Measurements from ENCODE around the gene SPTBN1. TPM values are rescaled to one million over a fixed set of nuclear protein-coding genes. Genes with fewer than 3 reads are reported as not detected.

SPTBN1 gene
- total and polyA plus RNA-seq, 2 experiments from 2014 or later = 57.7 to 187 TPM

GRCh38 chr2:54639609-54640008 is 183.5 kb downstream of the SPTBN1 start:
- Histone ChIP-seq H3F3A (ENCODE audit: insufficient read depth) (peaks cover 19% of the 10 kb centered on the region), H4K20me1 (ENCODE audit: insufficient read depth) (no peaks in the 10 kb centered on the region), H3K27me3 (replicated peaks; ENCODE audit: insufficient read depth) (no peaks in the 10 kb centered on the region), H3K9me3 (ENCODE audit: low read depth) (no peaks in the 10 kb centered on the region), H3K4me2 (ENCODE audit: unreplicated experiment) (no peak overlapping the region), H3K27ac (no peak overlapping the region), H3K79me2 (ENCODE audit: insufficient read depth) (0 out of 2 replicates have a peak, but pooled peaks cover 11% of the 10 kb centered on the region), H3K4me3 (no peak overlapping the region), H3K9me2 (ENCODE audit: insufficient read depth) (no peaks in the 10 kb centered on the region), H3K36me3 (ENCODE audit: low read depth) (peaks cover 40% of the 10 kb centered on the region), H3K4me1 (ENCODE audit: insufficient read depth) (peaks cover 15% of the 10 kb centered on the region), H2AFZ (no peak overlapping the region), H3K9ac (no peak overlapping the region)
- in situ Hi-C loops (cut with MboI) = no loop called here
- peak; percentile 46 for DNase-seq
- TF ChIP-seq EZH2 (IDR thresholded peaks at IDR 0.05; ENCODE audit: insufficient read depth, poor library complexity, severe bottlenecking) = no peak
- TF ChIP-seq EZH2phosphoT487 (IDR thresholded peaks at IDR 0.05; ENCODE audit: insufficient read depth, low read depth) = no peak
- 91 to 98% methylated on average over 4 of the region's 4 CpGs for WGBS, 2 experiments (ENCODE audit: low coverage in 1 of 2, low lambda C conversion rate in 2 of 2, missing lambda C conversion rate in 2 of 2)

GRCh38 chr2:54640834-54641540 is 184.9 kb downstream of the SPTBN1 start:
- peaks cover 1% of the 10 kb centered on the region; the same call in 1 of the 2 replicates for H3K4me1 ChIP-seq (ENCODE audit: insufficient read depth)
- H3K79me2 ChIP-seq (ENCODE audit: insufficient read depth) = 0 out of 2 replicates have a peak, but pooled peaks cover 11% of the 10 kb centered on the region
- DNase-seq = no peak
- no peaks in the 10 kb centered on the region for H3K27me3 ChIP-seq (replicated peaks; ENCODE audit: insufficient read depth)
- no peak overlapping the region for H3K27ac ChIP-seq
- WGBS, 2 experiments (ENCODE audit: low coverage in 1 of 2, low lambda C conversion rate in 2 of 2, missing lambda C conversion rate in 2 of 2) = 79 to 84% methylated on average over 8 of the region's 8 CpGs
- no peak overlapping the region for H3K9ac ChIP-seq
- H3K9me2 ChIP-seq (ENCODE audit: insufficient read depth) = no peaks in the 10 kb centered on the region
- H3K9me3 ChIP-seq (ENCODE audit: low read depth) = no peaks in the 10 kb centered on the region
- H4K20me1 ChIP-seq (ENCODE audit: insufficient read depth) = no peaks in the 10 kb centered on the region
- H3K4me3 ChIP-seq = no peak overlapping the region
- in situ Hi-C loops (cut with MboI) = no loop called here
- no peak overlapping the region for H2AFZ ChIP-seq
- no peak overlapping the region for H3K4me2 ChIP-seq (ENCODE audit: unreplicated experiment)
- TF ChIP-seq EZH2 (IDR thresholded peaks at IDR 0.05; ENCODE audit: insufficient read depth, poor library complexity, severe bottlenecking) (no peak), EZH2phosphoT487 (IDR thresholded peaks at IDR 0.05; ENCODE audit: insufficient read depth, low read depth) (no peak)
- H3F3A ChIP-seq (ENCODE audit: insufficient read depth) = peaks cover 9% of the 10 kb centered on the region; the same call in 1 of the 2 replicates
- H3K36me3 ChIP-seq (ENCODE audit: low read depth) = peaks cover 50% of the 10 kb centered on the region

GRCh38 chr2:54641988-54642387 is 185.9 kb downstream of the SPTBN1 start:
- no peaks in the 10 kb centered on the region for H3K27me3 ChIP-seq (replicated peaks; ENCODE audit: insufficient read depth)
- no peak overlapping the region for H2AFZ ChIP-seq
- TF ChIP-seq EZH2 (IDR thresholded peaks at IDR 0.05; ENCODE audit: insufficient read depth, poor library complexity, severe bottlenecking) (no peak), EZH2phosphoT487 (IDR thresholded peaks at IDR 0.05; ENCODE audit: insufficient read depth, low read depth) (no peak)
- H3K4me2 ChIP-seq (ENCODE audit: unreplicated experiment) = no peak overlapping the region
- no peak overlapping the region for H3K9ac ChIP-seq
- H3K36me3 ChIP-seq (ENCODE audit: low read depth) = peaks cover 60% of the 10 kb centered on the region
- no peaks in the 10 kb centered on the region for H3K9me3 ChIP-seq (ENCODE audit: low read depth)
- no peak overlapping the region for H3K4me3 ChIP-seq
- no peaks in the 10 kb centered on the region for H4K20me1 ChIP-seq (ENCODE audit: insufficient read depth)
- no peak for DNase-seq
- peaks cover 9% of the 10 kb centered on the region; the same call in 1 of the 2 replicates for H3F3A ChIP-seq (ENCODE audit: insufficient read depth)
- no peak overlapping the region for H3K27ac ChIP-seq
- 80 to 83% methylated on average over 8 of the region's 8 CpGs for WGBS, 2 experiments (ENCODE audit: low coverage in 1 of 2, low lambda C conversion rate in 2 of 2, missing lambda C conversion rate in 2 of 2)
- in situ Hi-C loops (cut with MboI) = no loop called here
- H3K9me2 ChIP-seq (ENCODE audit: insufficient read depth) = no peaks in the 10 kb centered on the region
- H3K4me1 ChIP-seq (ENCODE audit: insufficient read depth) = no peaks in the 10 kb centered on the region
- H3K79me2 ChIP-seq (ENCODE audit: insufficient read depth) = 0 out of 2 replicates have a peak, but pooled peaks cover 11% of the 10 kb centered on the region

- Histone ChIP-seq H3K27me3 (replicated peaks; ENCODE audit: insufficient read depth) (no peaks in the 10 kb centered on the region), H3F3A (ENCODE audit: insufficient read depth) (peaks cover 9% of the 10 kb centered on the region; the same call in 1 of the 2 replicates), H3K36me3 (ENCODE audit: low read depth) (peaks cover 65% of the 10 kb centered on the region), H3K79me2 (ENCODE audit: insufficient read depth) (0 out of 2 replicates have a peak, but pooled peaks cover 11% of the 10 kb centered on the region), H3K4me3 (no peak overlapping the region), H2AFZ (no peak overlapping the region), H3K9me3 (ENCODE audit: low read depth) (no peaks in the 10 kb centered on the region), H3K9ac (no peak overlapping the region), H3K9me2 (ENCODE audit: insufficient read depth) (no peaks in the 10 kb centered on the region), H3K4me2 (ENCODE audit: unreplicated experiment) (no peak overlapping the region), H4K20me1 (ENCODE audit: insufficient read depth) (no peaks in the 10 kb centered on the region), H3K4me1 (ENCODE audit: insufficient read depth) (no peaks in the 10 kb centered on the region), H3K27ac (no peak overlapping the region)
- DNase-seq = no peak
- WGBS, 2 experiments (ENCODE audit: low coverage in 1 of 2, low lambda C conversion rate in 2 of 2, missing lambda C conversion rate in 2 of 2) = 80 to 81% methylated on average over 11 of the region's 11 CpGs
- in situ Hi-C loops (cut with MboI) = no loop called here
- TF ChIP-seq EZH2 (IDR thresholded peaks at IDR 0.05; ENCODE audit: insufficient read depth, poor library complexity, severe bottlenecking) = no peak
- TF ChIP-seq EZH2phosphoT487 (IDR thresholded peaks at IDR 0.05; ENCODE audit: insufficient read depth, low read depth) = no peak
Observed at GRCh38 chr2:54642677-54643430, 186.7 kb downstream of the SPTBN1 start.

All from GM23248 (cell line).